NK-92 (cell line): ENCODE results near the gene RABGAP1L.
"Not testable (repeated sequence)": the region's sequence is repeated elsewhere in the genome, so short reads cannot be mapped to it uniquely, and the experiment has no call there.

Source experiments
- DNase-seq: peaks from one replicate; lab custom pipeline; 2025; ENCODE audit not compliant: unreplicated experiment; lab: John Stamatoyannopoulos, UW

The RABGAP1L gene

DNA sequence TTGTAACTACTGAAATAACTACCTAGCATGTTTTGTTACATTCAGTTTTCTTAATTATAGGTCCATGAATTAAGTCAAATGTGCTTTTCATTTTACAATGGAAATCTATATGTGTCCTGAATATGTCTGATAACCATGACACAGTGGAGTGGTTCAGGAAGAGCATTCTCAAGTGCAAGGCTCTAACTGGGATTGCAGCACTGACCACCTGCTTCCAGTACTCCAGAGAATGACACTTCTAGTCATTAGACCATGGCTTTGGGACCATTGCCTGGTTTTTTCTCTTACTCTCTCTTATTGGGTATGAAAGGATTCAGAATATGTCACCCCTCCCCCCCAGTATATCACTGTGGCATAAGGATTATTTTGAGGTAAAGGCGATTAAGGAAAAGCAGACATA lies 635.5 kb downstream of the RABGAP1L start:
- no peak for DNase-seq

DNA sequence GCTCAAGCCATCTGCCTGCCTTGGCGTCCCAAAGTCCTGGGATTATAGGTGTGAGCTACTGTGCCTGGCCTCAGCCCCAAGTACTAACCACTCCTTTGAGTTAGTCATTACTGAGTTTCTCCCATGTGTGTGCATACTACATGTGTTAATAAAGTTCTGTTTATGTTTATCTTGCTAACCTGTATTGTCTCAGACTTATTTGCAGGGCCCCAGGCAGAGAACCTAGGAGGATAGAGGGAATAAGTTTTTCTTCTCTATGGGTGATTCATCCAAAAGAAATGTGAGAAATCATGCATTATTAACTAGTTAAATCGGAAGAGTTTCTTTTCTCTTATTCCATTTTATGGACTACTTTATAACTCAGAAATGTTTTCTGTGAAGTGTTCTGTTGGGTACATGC lies 636.5 kb downstream of the RABGAP1L start:
- no peak for DNase-seq

DNA sequence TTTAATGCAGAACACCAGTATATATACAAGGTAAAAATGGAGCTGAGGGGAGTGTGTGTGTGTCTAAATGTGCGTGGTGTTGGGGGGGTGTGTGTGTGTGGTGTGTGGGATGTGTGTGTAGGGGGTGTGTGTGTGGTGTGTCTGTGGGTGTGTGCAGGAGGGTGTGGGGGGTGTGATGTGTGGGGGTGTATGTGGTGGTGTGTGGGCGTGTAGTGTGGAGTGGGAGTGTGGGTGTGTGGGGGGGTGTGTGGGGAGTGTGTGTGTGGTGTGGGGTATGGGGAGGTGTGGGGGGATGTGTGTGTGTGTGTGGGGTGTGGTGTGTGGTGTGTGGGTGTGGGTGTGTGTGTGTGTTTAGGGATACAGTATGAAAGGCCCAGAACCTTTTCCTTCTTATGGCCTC lies 638.1 kb downstream of the RABGAP1L start:
- DNase-seq, result no peak

DNA sequence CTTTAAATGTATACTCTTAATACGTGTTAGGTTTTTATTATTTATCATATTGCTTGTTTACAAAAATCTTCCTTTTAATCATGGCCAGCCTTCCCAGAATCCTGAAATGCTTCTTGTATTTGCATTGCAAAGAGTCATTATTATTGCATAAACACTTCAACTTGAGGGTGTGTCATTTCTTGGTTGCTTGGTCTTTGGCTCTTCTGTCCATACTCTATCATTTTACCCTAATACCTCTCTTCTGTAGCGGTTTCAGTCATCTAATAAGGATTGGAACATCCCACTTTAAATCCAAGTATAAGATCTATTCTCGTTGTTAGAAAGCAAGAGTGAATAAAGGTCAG lies 639.8 kb downstream of the RABGAP1L start:
- DNase-seq, result no peak

DNA sequence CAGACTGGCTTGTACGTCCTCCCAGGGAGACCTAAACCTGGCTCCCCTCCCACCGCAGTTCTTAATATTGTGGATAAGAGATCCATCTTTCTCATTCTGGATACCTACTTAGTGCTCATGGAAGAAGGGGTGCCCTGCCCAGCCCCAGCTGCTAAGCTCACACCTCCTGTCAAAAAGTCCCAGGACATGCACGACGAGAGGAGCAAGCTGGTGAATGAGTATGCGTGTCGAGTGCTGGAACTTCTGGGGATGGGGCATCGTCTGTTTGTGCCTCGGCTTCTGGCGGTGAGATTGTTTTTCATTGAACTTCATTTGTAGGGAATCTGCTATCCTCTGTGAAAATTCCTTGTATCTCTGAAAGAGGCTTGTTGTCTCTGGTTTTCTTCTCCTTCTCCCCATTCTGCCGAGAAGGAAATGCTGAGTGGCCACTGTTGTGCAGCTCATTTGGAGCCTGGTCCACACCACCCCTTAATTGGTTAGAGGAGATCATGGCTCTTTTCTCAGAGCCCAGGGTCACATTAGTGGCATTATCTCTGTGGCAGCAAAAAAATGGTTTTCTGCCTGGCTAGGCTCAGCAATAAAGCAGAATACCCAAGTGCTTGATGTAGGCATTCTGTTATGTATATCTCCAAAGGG lies 641.0 kb downstream of the RABGAP1L start:
- no peak for DNase-seq

DNA sequence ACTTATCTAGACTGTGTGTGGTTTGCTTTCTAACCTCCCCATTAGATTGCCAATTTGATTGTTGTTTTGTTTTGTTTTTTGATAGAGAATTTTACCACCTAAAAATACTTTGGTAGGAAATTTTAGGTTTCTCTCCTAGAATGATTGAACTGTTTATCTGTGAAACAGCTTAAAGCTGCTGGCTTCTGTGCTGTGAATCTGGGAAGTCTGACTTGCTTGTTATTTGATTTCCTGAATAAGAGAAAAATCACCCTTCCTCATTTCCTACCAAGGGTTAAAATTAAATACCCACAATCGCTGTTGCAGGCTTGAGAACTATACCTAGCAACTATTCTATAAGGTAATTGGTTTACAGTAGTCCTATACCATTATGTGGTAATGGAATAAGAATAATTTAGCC lies 641.6 kb downstream of the RABGAP1L start:
- DNase-seq, result no peak

DNA sequence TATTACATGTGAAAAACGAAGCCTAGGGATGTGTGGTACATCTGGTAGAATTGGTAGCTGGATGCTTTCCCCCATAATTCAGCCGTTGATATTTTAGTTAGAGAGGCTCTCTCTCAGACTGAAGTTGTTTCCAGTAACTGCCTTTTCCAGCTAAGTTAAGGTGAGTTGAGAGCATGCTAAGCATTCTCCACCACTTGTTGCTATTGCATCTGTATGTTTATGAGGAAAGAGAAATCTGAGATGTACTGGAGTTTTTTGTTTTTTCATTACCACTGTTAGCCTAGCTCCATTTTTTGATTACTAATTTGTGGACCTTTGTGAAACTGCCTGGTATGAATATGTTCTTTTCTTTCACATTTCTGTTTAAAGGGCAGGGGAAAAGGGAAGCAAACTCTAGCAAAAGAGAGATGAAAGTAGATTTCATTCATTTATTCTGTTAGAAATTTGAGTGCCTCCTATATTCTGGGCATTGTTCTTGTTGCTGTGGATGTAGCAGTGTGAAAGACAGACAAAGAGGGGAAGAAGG lies 650.5 kb downstream of the RABGAP1L start:
- DNase-seq, result no peak

DNA sequence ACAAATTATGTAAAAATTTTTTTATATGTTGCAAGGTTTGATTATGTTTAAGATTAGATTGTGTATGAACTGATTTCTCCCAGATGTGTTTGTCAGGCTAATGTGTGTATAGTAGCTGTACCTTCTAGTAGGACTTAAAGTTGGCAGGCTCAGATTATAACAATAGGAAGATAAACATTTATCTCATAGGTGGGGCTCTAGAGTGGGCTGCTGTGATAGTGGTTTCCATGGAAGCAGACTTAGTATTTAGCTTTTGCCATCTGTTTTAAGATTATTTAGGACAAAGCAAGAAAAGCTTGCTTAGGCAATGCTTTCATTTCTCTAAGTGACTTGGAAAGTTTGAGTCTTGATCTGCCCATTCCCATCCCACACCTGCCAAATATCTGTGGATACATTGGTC lies 652.7 kb downstream of the RABGAP1L start:
- no peak for DNase-seq

DNA sequence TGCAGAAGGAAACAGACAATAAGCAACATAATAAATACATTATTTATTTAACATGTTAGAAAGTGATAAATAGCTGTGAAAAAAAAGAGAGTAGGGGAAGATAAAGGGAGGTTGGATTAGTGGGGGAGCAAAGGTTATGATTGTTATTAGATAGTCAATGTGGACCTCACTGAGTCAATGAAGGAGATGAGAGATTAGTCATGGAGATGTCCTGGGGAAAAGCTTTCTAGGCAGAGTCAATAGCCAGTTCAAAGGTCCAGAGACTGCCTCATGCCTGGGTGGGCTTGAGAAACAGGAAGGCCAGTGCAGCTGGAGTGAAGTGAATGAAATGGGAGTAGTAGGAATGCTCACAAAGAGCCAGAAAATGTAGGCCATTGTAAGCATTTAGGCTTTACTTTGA lies 653.3 kb downstream of the RABGAP1L start:
- no peak for DNase-seq

DNA sequence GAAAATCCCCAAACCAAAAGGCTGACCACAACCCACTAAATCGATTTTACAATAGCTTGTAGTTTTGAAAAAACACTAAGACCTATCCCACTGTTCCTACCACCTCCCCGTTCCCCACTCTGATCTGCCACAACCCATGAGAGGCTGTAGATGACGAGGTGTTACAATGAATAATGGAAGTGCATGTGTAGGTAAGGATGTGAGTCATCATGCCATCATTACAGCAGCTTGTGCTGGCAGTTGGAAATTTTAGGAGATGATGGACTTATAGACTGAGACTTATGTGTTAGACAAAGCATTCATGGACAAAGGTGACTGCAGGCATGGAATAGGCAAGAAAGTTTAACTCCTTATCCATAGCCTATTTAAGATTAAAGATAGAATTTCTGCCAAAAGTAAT lies 655.7 kb downstream of the RABGAP1L start:
- no peak for DNase-seq

DNA sequence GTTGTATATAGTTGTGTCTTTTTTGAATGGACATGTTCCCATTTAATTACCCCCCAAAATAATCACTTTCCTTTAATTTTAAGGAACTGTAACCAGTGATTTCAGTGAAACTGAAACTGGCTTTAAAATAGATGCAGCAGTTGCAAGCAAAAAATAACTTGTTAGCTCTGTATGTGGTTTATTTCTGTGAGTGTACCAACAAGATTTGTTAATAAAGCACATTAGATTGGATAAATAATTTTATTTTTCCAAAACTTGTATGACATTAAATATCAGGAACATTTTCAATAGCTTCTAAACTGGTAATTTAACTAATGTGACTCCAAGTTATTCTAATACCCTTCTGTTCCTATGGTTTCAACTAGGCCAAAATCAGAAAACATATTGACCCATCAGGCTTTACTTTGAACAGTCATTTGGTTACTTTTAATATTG lies 656.2 kb downstream of the RABGAP1L start:
- no peak for DNase-seq

DNA sequence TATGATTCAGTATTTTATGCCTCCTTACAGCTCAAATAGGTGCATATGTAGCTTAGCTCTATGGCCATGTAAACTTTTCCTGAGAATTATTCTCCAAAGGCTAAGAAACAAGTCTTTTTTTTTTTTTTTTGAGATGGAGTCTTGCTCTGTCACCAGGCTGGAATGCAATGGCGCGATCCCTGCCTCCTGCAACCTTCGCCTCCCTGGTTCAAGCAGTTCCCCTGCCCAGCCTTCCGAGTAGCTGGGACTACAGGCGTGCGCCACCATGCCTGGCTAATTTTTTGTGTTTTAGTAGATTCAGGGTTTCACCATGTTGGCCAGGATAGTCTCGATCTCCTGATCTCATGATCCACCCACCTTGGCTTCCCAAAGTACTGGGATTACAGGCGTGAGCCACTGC lies 657.3 kb downstream of the RABGAP1L start:
- DNase-seq, result not testable (repeated sequence)

DNA sequence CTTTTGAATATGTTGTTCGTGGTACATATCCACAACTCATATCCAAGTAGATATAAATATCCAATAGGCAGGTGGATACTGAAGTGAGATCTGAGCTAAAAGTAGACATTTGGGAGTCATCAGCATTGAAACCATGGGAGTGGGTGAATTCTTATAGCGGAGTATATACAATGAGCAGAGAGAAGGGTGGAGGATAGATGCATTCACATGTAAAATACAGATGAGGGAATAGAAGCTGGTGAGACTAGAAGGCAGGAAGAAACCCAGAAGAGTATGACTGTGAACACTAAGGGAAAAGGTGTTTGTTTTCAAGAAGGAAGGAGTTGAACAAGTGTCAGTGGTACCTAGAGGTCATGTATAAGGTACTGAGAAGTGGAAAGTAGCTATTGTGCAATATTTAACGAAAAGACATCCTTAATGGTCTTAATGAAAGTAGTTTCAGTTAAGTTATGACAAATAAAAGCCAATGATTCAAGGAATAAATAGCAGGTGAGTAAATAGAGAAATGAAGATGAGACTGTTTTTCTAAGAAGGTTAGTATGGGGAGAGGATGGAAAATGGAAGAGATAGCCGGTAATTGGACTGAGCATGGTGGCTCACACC lies 658.8 kb downstream of the RABGAP1L start:
- no peak for DNase-seq

DNA sequence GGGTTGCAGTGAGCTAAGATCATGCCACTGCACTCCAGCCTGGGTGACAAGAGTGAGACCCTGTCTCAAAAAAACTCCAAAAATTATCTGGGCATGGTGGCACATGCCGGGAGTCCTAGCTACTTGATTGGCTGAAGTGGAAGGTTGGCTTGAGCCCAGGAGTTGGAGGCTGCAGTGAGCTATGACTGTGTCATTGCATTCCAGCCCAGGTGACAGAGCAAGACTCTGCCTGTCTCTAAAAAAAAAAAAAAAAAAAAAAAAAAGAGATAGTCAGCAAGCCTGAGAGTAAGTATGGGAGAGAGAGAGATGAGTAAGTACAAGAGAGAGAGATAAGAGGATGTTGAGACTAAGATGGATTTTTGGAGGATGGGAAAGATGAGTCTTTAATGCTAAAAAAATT lies 659.6 kb downstream of the RABGAP1L start:
- DNase-seq, result no peak

DNA sequence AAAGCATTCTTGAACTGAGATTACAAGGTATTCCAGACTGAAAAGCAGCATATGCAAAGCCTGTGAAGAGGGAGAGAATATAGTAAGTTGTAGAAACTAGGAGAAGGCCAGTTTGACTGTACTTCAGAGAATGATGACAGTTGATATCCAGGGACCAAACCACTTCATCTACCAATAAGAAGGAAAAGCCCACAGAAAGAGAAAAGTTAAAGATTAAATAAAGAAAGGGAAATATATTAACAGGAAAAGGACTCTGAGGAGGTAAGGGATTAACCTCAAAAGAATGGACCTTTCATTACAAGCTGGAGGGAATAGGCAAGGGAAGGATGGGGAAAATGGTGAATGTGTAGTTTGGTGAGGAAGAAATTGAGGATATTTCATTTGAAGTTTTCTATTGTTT lies 660.3 kb downstream of the RABGAP1L start:
- DNase-seq, result no peak

DNA sequence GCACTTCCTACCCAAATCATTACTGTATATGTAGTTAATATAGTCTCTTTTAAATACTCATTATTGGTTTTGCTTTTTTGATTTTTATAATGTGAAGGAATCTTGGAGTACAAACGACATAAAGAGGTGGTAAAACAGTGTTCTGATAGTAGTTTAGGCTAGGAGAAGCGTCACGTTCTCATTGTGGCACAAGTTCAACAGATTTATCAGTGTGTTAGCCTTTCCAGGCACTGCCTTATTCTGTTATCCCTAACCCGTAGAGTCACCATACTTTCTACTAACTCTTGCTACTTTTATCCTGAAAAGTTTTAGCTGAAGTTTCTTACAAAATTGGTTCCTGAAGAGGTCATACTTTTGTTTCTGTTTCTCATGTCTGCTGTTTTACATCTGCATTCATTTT lies 665.8 kb downstream of the RABGAP1L start:
- no peak for DNase-seq

DNA sequence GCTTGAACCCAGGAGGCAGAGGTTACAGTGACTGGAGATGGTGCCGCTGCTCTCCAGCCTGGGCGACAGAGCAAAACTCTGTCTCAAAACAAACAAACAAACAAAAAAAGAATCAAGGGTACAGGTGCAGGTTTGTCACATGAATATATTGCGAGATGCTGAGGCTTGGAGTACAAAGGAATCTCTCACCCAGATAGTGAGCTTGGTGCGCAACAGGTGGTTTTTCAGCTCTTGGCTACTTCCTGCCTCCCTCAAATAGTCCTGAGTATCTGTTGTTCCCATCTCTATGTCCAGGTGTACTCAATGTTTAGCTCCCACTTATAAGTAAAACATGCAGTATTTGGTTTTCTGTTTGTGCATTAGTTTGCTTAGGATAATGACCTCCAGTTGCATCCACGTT lies 666.5 kb downstream of the RABGAP1L start:
- no peak for DNase-seq

DNA sequence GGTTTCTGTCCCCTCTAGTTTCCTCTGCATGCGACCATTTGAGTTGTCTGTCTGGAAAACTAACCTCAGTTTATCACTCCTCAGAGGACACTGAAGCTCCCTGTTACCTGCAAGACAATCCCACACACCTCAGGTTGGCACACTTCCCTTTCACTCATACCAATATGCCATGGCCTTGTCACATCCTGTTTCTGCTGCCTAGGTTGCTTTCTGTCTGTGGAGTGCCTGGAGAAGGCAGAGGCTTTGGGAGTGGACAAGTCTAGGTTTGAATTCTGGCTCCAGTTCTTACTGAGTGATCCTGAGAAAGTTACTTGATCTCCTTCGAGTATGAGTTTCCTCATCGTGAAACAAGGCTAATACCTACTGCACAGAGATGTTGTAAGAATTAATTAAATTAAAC lies 668.9 kb downstream of the RABGAP1L start:
- DNase-seq, result no peak

DNA sequence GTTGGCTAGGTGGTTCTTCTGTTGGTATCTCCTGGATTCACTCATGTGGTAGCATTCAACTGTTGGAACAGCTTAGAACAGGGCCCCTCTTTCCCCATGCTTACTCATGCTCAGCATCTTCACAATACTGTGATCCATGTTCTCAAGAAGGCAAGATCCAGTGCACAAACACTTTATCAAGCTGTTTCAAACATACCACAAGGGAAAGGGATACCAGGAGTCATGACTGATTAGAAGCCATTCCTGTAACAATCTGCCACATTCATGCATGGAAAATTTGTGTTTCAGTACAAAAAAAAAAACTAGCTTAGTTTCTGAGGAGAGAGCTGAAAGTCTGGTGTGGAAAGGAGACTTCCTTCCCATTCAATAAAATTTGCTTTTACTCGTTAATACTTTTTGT lies 670.7 kb downstream of the RABGAP1L start:
- DNase-seq, result no peak

DNA sequence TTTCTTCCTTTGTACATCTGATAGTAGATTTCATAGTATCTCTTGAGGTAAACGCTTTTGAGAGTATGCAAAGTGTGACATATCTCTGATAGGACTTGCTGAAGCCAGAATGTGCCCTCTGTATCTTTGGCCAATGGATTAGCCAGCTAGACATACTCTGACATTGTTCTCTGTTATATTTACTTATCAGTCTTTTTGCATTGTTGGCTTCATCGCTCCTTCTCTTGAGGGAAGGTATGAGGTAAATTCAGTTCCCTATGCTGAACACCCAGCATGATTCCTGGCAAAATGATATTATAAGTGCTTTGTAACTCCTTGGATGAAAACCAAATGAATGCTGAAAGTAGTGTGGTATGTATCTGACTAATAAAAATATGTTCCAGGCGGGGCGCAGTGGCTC lies 677.2 kb downstream of the RABGAP1L start:
- no peak for DNase-seq

DNA sequence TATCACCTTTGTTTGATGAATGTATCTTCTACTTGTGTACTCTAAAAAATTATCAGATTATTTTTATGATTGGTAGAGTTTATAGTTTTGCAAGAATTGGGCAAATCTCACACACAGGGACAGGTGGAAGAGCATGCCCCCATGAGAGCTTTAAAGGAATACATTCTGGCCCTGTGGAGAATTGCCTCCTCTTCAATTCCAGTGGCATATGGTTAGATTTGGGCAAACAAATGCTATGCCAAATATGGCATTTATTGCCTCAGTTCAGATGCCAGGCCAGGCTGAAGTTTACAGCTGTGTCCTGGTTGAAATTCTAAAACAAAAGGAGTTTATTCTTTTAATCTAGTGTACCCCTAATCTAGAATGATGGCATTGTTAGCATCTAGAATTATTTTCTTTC lies 678.1 kb downstream of the RABGAP1L start:
- DNase-seq, result no peak

DNA sequence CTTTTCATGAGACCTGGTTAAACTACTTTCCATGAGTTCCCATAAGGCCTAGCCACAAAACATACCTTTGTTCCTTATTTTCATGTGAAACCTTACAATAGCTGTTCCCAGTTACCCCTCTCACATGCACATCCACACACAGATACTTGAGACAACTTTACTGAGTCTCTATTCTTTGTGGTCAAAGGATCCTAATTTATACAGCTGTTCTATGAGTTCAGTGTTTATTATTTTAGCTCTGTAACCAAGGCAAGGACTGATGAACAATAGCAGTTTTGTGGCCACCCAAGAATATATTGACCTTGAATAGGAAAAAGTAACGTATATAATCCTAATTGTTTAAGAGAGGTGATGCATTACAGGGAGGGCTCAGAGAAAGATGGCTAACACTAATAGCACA lies 679.9 kb downstream of the RABGAP1L start:
- DNase-seq, result no peak

DNA sequence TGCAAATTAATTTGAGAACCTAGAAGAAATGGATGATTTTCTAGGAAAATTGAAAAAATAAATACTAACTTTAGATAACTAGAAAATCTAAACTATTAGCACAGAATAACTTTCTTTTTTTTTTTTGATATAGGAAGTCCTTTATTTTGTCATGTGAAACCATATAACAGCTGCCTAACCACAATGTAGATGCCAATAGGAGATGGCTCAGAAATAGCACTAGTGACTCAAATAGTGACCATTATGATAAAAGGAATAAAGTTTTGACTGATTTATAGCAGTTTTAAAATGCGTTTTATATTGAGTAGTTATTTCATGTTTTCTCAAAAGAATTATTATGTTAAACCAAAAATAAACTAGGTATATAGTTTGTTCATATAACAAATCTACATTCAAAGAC lies 682.4 kb downstream of the RABGAP1L start:
- DNase-seq, result no peak
